Right ventricle myocardium superior (tissue), 1 donor: ENCODE results near the gene CENPV. TPM values are rescaled to one million over a fixed set of nuclear protein-coding genes. Genes with fewer than 3 reads are reported as not detected.
A peak's percentile ranks its signal among the peaks of the same experiment; 100 is the strongest.

ENCODE experiments used
- ATAC-seq: fragments of 200-7000 bp; cut with Tn5 transposase; one replicate; pipeline ENCODE4 v1.9.1; 2020; ENCODE audit warnings: mild to moderate bottlenecking; ENCODE audit not compliant: poor library complexity
- DNase-seq: peaks from one replicate; pipeline ENCODE4 v3.0.0-alpha.2; 2020
- intact Hi-C: fragments of 100-400 bp; cut with DNase I; formaldehyde crosslinking; loops from one replicate; pipeline ENCODE4 v1.11.2; 2022
- total RNA-seq: library from RNA; stranded (reverse); fragmentation: NEBNext Ultra II Directional; extraction: Animal tissue kit (Norgen Biotek cat#: 25700); gene quantifications from one replicate; pipeline ENCODE4 v1.2.1, GENCODE V29; 2021
- donor health status: DM: no; HTN: yes; CAD: no; lungs with severe emphysema.

The CENPV gene
- total RNA-seq, 1 donor from 2014 or later = 11.9 TPM

DNA sequence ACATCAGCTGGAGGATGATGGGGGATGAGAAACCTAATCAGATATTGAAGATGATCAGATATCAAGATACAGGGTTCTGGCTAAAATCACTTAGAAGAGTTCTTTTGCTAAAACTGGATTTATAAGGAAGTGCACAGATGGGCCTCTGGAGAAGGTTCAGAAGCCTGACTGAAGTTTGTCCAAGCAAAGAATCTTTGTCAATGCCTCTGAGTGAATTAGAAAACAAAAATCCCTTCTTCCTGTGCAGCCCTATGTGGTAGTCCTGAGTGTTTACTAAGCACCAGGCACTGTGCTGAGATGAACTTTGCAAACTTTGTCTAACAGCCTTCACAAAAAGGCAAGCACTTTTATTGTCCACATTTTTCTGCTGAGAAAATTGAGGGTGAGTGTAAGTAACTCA, 11.4 kb upstream of the CENPV start:
- ATAC-seq (no peak), DNase-seq (no peak)
- intact Hi-C loops = no loop called here

DNA sequence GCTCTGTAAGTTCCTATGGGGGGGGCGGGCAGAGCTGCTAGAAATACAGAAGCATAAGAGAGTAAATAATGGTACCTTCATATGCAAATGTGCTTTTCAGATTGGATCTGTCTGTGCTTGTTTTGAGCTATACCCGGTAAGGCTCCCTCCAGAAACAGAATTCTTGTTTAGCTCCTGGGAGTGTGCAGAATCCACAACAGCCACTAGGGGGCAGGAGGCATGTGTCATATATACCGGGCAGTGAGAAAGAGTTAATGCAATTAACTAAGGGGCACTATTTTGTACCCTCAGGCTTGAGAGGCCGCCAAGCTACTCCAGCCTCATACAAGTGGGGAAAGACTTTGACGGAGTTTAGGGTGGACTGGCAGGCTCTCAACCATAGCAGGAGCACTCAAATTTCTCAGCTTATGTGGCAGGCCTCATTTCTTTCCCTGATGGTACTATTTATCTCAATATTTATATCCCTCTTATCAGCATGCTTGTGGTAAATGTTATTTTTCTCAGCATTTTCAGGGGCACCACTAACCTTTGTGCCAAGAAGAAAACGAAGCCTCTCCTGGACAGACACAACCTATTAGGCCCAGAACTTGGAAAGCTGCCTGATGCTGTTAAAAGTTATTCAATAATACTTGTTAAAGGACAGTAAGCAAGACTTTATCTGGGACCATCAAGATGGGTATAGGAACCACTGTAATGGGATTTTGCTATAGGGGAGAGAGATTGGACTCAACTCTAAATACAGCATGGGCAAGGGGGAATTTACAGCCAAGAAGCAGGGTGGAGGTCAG, 10.7 kb upstream of the CENPV start:
- peak; percentile 90 for ATAC-seq
- peak; percentile 80 for DNase-seq
- intact Hi-C loops = no loop called here

DNA sequence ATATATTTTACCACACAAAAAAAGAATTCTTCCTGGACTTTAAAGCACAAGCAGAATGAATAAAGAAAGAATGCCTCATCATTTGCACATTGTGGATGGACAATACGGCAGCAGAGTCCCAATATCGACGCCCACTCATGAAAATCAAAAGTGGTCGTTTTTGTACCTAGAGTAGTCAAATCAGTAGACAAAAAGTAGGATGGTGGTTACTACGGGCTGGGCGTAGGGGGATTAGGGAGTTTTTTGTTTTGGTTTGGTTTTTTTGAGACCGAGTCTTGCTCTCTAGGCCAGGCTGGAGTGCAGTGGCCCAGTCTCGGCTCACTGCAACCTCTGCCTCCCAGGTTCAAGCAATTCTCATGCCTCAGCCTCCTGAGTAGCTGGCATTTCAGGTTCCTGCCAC, 8.6 kb upstream of the CENPV start:
- intact Hi-C loops = no loop called here
- DNase-seq = no peak
- ATAC-seq = no peak

DNA sequence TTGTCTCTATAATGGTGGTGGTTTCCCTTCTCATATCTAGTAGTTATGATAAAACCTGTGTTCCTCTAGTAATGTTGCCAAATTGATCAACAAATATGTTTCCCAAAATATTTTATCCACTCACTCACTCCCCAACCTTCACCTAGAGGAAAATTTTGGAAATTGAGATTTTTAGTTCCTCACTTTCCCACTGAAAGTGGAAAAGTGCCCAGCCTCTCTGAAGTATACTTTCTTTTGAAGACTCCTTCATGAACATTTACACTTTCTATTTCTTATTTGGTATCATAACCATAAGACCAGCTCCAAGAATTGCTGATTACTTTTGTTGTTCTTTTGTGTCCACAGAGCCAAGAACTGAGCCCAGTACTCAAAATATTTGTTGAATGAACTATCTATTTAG, 5.1 kb upstream of the CENPV start:
- DNase-seq (no peak), ATAC-seq (no peak)
- intact Hi-C loops = no loop called here

- no peak for DNase-seq
- ATAC-seq = no peak
- intact Hi-C loops = no loop called here
Measured at GRCh38 chr17:16354585-16354984, 1.3 kb upstream of the CENPV start.

DNA sequence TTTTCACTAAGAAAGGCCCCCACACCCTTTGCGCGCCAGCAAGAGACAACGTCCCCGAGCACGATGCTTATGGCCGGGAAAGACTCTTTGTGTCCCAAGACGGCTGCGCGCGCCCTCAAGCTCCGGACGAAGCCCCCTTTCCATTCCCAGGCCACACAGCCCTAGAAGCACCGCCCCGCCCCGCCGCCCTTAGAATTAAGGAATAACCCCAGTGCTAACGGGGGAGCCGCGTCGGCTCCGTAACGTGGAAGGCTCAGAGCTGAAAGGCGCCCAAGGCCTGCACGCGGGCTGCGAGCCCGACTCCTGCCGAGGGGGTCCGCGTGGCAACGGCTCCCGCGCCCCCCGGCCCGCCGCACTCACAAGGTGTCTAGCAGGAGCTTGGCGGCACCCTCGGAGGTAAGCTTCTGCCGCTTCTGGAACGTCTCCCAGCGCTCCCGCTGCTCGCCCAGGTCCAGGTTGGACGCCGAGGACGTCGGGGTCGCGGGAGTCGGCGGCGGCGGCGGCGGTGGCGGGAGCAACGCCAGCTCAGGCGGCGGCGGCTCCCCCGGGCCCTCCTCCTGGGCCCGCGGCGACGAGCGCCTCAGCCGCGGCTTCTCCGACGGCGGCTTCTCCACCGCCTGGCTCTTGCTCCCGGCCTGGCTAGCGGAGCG, 477 bp downstream of the CENPV start:
- ATAC-seq (peak; percentile 76), DNase-seq (peak; percentile 55)
- intact Hi-C loops = no loop called here

DNA sequence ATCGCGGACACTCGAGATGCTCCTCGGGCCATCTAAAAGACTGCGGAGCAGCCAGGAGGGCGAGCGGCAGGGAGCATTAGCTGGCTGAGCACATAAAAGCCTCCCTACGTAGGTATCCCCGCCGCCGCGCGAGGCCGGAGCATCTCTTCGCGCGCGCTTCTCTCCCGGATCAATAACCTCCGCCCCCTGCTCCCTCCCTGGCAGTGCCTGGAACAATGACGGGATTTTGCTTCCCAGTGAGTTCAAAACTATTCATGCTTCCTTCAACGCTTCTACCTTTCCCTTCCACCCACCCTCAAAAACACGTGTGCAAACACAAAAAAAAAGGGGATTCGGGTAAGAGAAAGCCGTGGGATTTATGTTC, 984 bp downstream of the CENPV start:
- intact Hi-C loops = no loop called here
- DNase-seq = peak; percentile 47
- ATAC-seq = peak; percentile 49

- intact Hi-C loops = no loop called here
- ATAC-seq (no peak), DNase-seq (no peak)
Measured at GRCh38 chr17:16351831-16352230, 1.4 kb downstream of the CENPV start.

GRCh38 chr17:16349431-16349830, 3.8 kb downstream of the CENPV start:
- intact Hi-C loops = no loop called here
- ATAC-seq (no peak), DNase-seq (no peak)

GRCh38 chr17:16348586-16348985, 4.7 kb downstream of the CENPV start:
- ATAC-seq = no peak
- intact Hi-C loops = no loop called here
- no peak for DNase-seq

- intact Hi-C loops = no loop called here
- no peak for ATAC-seq
- DNase-seq = no peak
Measured at GRCh38 chr17:16346721-16347271, 6.5 kb downstream of the CENPV start.

DNA sequence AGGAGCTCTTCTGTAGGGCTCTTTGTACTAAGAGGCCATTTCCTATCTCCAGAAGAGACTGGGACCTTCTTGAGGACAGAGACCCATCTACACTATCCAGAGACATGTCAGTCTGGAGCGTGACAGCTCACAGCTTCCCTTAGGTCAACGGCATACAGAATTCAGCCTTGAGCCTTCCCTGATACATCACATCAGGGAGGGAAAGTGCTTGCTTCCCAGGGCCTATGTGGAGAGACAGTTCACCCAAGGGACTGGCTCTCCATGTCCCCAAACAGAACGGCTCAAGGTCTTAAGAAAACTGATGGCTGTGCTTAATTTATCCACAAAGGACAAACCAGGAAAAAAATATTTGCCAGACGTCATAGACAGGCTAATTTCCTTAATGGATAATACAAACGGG, 7.7 kb downstream of the CENPV start:
- DNase-seq (no peak), ATAC-seq (peak; percentile 45)
- intact Hi-C loops = no loop called here

DNA sequence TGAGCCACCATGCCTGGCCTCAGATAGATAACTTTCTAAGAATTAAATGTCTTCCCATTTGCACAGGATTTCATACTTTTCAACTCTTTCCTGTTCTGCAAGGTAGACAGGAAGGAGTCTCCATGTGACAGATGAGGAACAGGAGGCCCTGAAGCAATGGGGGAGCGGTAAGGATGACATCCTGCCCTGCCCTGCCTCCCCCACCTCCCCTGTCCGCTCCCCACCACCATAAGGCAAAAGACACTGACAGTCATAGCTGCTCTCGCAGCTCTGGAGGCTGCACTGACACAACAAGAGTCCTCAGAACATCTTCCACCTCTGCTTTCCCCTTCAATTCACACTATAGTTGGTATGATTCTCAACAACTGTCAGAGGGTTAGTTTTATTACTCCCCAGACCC, 9.7 kb downstream of the CENPV start:
- DNase-seq = no peak
- intact Hi-C loops = no loop called here
- no peak for ATAC-seq

DNA sequence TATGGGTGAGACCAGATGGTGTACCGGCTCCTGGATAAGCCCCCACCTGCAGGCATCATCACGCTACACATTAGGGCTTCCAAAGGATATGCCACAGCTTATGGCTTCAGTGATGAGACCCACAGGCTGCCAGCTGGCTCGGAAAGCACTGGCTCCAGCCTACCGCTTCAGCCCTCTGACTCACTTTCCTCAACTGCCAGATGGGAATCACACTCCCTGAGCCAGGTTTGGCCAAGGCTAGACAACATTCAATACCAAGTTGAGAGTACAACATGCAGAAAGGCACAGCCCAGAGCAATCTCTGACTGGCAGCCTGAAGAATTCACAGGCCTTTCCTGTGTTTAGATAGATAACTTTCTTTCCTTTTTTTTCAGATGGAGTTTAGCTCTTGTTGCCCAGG, 10.3 kb downstream of the CENPV start:
- DNase-seq (no peak), ATAC-seq (no peak)
- intact Hi-C loops = no loop called here

GRCh38 chr17:16339959-16340358, 13.3 kb downstream of the CENPV start:
- intact Hi-C loops = no loop called here
- no peak for ATAC-seq
- DNase-seq = no peak

DNA sequence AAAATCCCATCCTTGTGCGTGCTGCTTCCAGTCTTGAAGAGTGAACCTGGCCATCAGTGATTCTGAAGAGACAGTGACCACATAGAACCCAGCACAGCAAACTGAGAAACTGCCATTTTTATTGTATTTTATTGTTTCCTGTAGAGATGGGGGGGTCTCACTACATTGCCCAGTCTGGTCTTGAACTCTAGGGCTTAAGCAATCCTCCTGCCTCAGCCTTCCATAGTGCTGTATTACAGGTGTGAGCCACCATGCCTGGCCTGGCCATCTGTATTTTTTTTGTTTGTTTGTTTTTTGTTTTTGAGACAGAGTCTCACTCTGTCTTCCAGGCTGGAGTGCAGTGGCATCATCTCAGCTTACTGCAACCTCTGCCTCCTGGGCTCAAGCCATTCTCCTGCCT, 13.9 kb downstream of the CENPV start:
- DNase-seq = no peak
- ATAC-seq = no peak
- intact Hi-C loops = no loop called here

GRCh38 chr17:16338391-16338790, 14.9 kb downstream of the CENPV start:
- intact Hi-C loops = no loop called here
- no peak for ATAC-seq
- no peak for DNase-seq

DNA sequence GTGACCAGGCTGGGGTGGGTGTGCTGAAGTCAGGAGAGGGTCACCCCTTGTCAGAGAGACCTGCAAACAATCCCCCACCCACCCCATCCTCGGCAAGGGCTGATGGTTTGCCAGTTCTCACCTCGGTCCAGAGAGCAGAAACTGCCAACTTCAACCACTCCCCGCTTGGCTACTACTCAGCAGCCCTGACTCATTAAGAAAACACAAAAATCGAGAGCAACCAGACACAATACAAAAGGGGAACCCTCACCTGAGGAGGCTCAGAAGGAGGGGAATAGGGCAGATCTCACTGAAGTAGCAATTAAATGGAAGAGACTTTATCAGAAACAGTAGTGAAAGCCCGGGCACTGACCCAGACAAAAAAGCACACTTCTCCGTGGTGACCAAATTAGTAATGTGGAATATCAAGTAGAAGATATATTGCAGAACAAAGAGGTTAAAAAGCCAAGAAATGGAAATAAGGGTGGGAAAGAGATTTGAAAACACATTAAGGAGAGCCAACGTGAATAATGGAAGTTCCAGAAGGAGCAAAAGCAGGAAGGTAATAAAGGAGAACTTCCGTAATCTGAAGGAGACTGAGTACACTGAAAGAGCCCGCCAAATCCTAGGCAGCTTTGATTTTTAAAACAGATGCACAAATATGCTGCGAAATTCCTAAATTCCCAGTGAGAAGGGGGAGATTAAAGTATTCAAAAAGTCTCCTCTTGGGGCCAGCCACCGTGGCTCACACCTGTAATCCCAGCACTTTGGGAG, 23.6 kb downstream of the CENPV start:
- intact Hi-C loops = no loop called here
- DNase-seq (no peak), ATAC-seq (peak; percentile 71)

DNA sequence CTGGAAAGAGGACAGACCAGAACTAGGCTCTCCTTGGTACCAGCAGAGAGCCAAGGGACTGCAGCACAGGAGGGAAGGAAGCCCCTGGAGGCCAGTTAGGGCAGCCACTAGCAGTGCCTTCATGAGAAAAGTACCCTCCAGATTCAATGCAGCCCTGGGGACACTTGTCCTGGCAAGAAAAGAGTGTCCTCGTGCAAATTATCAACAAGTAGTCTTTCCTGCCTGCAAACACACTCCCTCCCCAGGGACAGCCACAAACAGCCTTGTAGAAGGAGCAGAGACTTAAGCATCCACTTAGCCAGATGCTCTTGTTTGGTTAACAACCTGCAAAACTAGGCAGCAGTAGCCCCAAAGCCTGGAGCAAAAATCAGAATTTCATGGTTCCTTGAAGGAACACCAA, 24.3 kb downstream of the CENPV start:
- no peak for DNase-seq
- intact Hi-C loops = no loop called here
- ATAC-seq = no peak

DNA sequence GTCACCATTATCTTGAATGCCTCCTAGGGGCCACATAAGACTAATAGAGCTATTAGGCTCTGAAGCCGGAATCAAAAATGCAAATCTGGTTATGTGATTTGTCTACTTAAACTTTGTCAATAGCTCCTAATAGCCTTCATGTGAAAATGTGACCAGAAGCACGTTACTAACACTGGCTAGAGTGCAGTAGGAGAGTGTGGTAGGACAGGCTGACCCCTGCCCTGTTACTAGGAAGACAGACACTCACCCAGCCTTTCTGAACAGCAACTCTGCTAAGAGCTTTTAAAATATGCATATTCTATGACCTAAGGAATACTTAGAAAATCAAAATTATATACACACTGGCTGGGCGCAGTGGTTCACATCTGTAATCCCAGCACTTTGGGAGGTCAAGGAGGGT, 26.3 kb downstream of the CENPV start:
- ATAC-seq = no peak
- intact Hi-C loops = no loop called here
- no peak for DNase-seq
